Measurements from ENCODE around the gene CCT6B. TPM values are rescaled to one million over a fixed set of nuclear protein-coding genes. Genes with fewer than 3 reads are reported as not detected.
"Not testable (repeated sequence)": the region's sequence is repeated elsewhere in the genome, so short reads cannot be mapped to it uniquely, and the experiment has no call there.

CCT6B gene
- polyA plus RNA-seq (2012; ENCODE audit: missing spikeins): 2.5 TPM

- peak; percentile 99 for FAIRE-seq
- DNase-seq (ENCODE audit: insufficient read length): peak; percentile 82
Measured at GRCh38 chr17:34961093-34961911, at the start of gene CCT6B, which contains the start of gene ZNF830. Gene CCT6B, minus strand, starts transcription at chr17:34961460. Its CDS starts 67 bp downstream, at chr17:34961393. Gene ZNF830, plus strand, starts transcription at chr17:34961540. Its CDS starts 27 bp downstream, at chr17:34961567.

GRCh38 chr17:35010093-35010492, 48.8 kb upstream of the CCT6B start:
- no peak for FAIRE-seq
- no peak for DNase-seq (ENCODE audit: insufficient read length)
- no peak for TF ChIP-seq TAF1 (IDR thresholded peaks at IDR 0.05; ENCODE audit: borderline replicate concordance, low read depth, low read length)
- no peak for TF ChIP-seq POLR2A (IDR thresholded peaks at IDR 0.05; ENCODE audit: low read depth, low read length)
- TF ChIP-seq POLR2AphosphoS5 (IDR thresholded peaks at IDR 0.05; ENCODE audit: low read depth, low read length): no peak

More at GRCh38 chr17:34961093-34961911, at the start of gene CCT6B, which contains the start of gene ZNF830:
- peak; percentile 88 for TF ChIP-seq TAF1 (IDR thresholded peaks at IDR 0.05; ENCODE audit: borderline replicate concordance, low read depth, low read length)
- TF ChIP-seq POLR2AphosphoS5 (IDR thresholded peaks at IDR 0.05; ENCODE audit: low read depth, low read length): peak; percentile 92
- TF ChIP-seq POLR2A (IDR thresholded peaks at IDR 0.05; ENCODE audit: low read depth, low read length): peak; percentile 93

- no peak for FAIRE-seq
- no peak for TF ChIP-seq TAF1 (IDR thresholded peaks at IDR 0.05; ENCODE audit: borderline replicate concordance, low read depth, low read length)
- no peak for TF ChIP-seq POLR2AphosphoS5 (IDR thresholded peaks at IDR 0.05; ENCODE audit: low read depth, low read length)
- no peak for TF ChIP-seq POLR2A (IDR thresholded peaks at IDR 0.05; ENCODE audit: low read depth, low read length)
- no peak for DNase-seq (ENCODE audit: insufficient read length)
Measured at GRCh38 chr17:35006961-35007360, 45.7 kb upstream of the CCT6B start.

- DNase-seq (ENCODE audit: insufficient read length): no peak
- no peak for FAIRE-seq
- TF ChIP-seq POLR2AphosphoS5 (IDR thresholded peaks at IDR 0.05; ENCODE audit: low read depth, low read length): peak; percentile 21; the same call in 1 of the 2 replicates
- no peak for TF ChIP-seq TAF1 (IDR thresholded peaks at IDR 0.05; ENCODE audit: borderline replicate concordance, low read depth, low read length)
Measured at GRCh38 chr17:35006345-35006744, 45.1 kb upstream of the CCT6B start.

- no peak for TF ChIP-seq POLR2AphosphoS5 (IDR thresholded peaks at IDR 0.05; ENCODE audit: low read depth, low read length)
- TF ChIP-seq TAF1 (IDR thresholded peaks at IDR 0.05; ENCODE audit: borderline replicate concordance, low read depth, low read length): no peak
- TF ChIP-seq POLR2A (IDR thresholded peaks at IDR 0.05; ENCODE audit: low read depth, low read length): no peak
- no peak for FAIRE-seq
- DNase-seq (ENCODE audit: insufficient read length): no peak
Measured at GRCh38 chr17:35003778-35004177, 42.5 kb upstream of the CCT6B start.

GRCh38 chr17:35002876-35003551, 41.8 kb upstream of the CCT6B start:
- DNase-seq (ENCODE audit: insufficient read length) (no peak), FAIRE-seq (no peak)
- TF ChIP-seq TAF1 (IDR thresholded peaks at IDR 0.05; ENCODE audit: borderline replicate concordance, low read depth, low read length): no peak

GRCh38 chr17:35001549-35001948, 40.3 kb upstream of the CCT6B start:
- TF ChIP-seq TAF1 (IDR thresholded peaks at IDR 0.05; ENCODE audit: borderline replicate concordance, low read depth, low read length) (no peak), POLR2A (IDR thresholded peaks at IDR 0.05; ENCODE audit: low read depth, low read length) (no peak), POLR2AphosphoS5 (IDR thresholded peaks at IDR 0.05; ENCODE audit: low read depth, low read length) (no peak)
- no peak for FAIRE-seq
- no peak for DNase-seq (ENCODE audit: insufficient read length)

GRCh38 chr17:35000965-35001364, 39.7 kb upstream of the CCT6B start:
- not testable (repeated sequence) for FAIRE-seq; DNase-seq (ENCODE audit: insufficient read length)

- no peak for TF ChIP-seq TAF1 (IDR thresholded peaks at IDR 0.05; ENCODE audit: borderline replicate concordance, low read depth, low read length)
- no peak for TF ChIP-seq POLR2A (IDR thresholded peaks at IDR 0.05; ENCODE audit: low read depth, low read length)
- TF ChIP-seq POLR2AphosphoS5 (IDR thresholded peaks at IDR 0.05; ENCODE audit: low read depth, low read length): no peak
- FAIRE-seq: no peak
- DNase-seq (ENCODE audit: insufficient read length): no peak
Measured at GRCh38 chr17:34999456-34999855, 38.2 kb upstream of the CCT6B start.

- 0 out of 2 replicates have a peak, but pooled peaks have one; percentile 17 for TF ChIP-seq POLR2AphosphoS5 (IDR thresholded peaks at IDR 0.05; ENCODE audit: low read depth, low read length)
- no peak for TF ChIP-seq POLR2A (IDR thresholded peaks at IDR 0.05; ENCODE audit: low read depth, low read length)
- no peak for TF ChIP-seq TAF1 (IDR thresholded peaks at IDR 0.05; ENCODE audit: borderline replicate concordance, low read depth, low read length)
- peak; percentile 99 for FAIRE-seq
Measured at GRCh38 chr17:34998205-34998604, 36.9 kb upstream of the CCT6B start.

GRCh38 chr17:34997355-34997862, 36.1 kb upstream of the CCT6B start:
- DNase-seq (ENCODE audit: insufficient read length) (no peak), FAIRE-seq (no peak)
- no peak for TF ChIP-seq POLR2A (IDR thresholded peaks at IDR 0.05; ENCODE audit: low read depth, low read length)
- TF ChIP-seq TAF1 (IDR thresholded peaks at IDR 0.05; ENCODE audit: borderline replicate concordance, low read depth, low read length): no peak
- no peak for TF ChIP-seq POLR2AphosphoS5 (IDR thresholded peaks at IDR 0.05; ENCODE audit: low read depth, low read length)

More at GRCh38 chr17:34998205-34998604, 36.9 kb upstream of the CCT6B start:
- DNase-seq (ENCODE audit: insufficient read length): peak; percentile 87
